GM23338 (cell line): ENCODE data around the gene FMR1NB.

ENCODE experiments used
- EZH2 ChIP-seq: fragments of 200-600 bp; sonication (generic); IDR thresholded peaks from one replicate; pipeline ENCODE4 v1.8.0; 2017; ENCODE audit warnings: antibody characterized with exemption, mild to moderate bottlenecking, low read depth; ENCODE audit not compliant: unreplicated experiment
- EZH2phosphoT487 ChIP-seq: fragments of 200-600 bp; sonication (generic); IDR thresholded peaks from one replicate; pipeline ENCODE4 v1.8.1; 2018; ENCODE audit warnings: antibody characterized with exemption; ENCODE audit not compliant: unreplicated experiment
- JUNB ChIP-seq: IDR thresholded peaks from one replicate; pipeline ENCODE4 v1.6.1; 2016; ENCODE audit warnings: antibody characterized with exemption; ENCODE audit not compliant: unreplicated experiment
- POLR2AphosphoS5 ChIP-seq: IDR thresholded peaks from 2 replicates; pipeline ENCODE4 v1.6.1; 2016; ENCODE audit warnings: antibody characterized with exemption, low read depth
- TF ChIP-seq, protein P1 (sequence below), 2 experiments: fragments of 200-600 bp in 1 of 2; sonication (generic) in 1 of 2; conservative IDR thresholded peaks; 2 replicates each; pipeline versions ENCODE4 v1.5.1 to v1.6.1; 2016 to 2017; ENCODE audit warnings: antibody characterized with exemption in 2 of 2, low read depth in 2 of 2, mild to moderate bottlenecking in 2 of 2, moderate library complexity in 1 of 2
- TF ChIP-seq, protein P2 (sequence below): IDR thresholded peaks from 2 replicates; pipeline ENCODE4 v1.6.1; 2016; ENCODE audit warnings: antibody characterized with exemption
- TF ChIP-seq, protein P3 (sequence below): fragments of 250-450 bp; sonication (Bioruptor Pico); IDR thresholded peaks from 2 replicates; pipeline ENCODE4 v1.5.0; 2020; ENCODE audit warnings: mild to moderate bottlenecking, moderate library complexity

DNA sequence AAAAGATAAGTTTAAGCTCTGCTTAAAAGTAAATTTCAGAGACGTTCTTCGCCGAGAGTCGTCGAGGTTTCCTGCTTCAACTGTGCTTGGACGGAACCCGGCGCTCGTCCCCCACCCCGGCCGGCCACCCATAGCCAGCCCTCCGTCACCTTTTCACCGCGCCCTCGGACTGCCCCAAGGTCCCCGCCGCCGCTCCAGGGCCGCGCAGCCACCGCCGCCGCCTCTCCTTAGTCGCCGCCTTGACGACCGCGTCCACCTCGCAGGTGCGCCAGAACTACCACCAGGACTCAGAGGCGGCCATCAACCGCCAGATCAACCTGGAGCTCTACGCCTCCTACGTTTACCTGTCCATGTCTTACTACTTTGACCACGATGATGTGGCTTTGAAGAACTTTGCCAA is 70.8 kb downstream of the FMR1NB start:
- TF ChIP-seq, protein P1, sequence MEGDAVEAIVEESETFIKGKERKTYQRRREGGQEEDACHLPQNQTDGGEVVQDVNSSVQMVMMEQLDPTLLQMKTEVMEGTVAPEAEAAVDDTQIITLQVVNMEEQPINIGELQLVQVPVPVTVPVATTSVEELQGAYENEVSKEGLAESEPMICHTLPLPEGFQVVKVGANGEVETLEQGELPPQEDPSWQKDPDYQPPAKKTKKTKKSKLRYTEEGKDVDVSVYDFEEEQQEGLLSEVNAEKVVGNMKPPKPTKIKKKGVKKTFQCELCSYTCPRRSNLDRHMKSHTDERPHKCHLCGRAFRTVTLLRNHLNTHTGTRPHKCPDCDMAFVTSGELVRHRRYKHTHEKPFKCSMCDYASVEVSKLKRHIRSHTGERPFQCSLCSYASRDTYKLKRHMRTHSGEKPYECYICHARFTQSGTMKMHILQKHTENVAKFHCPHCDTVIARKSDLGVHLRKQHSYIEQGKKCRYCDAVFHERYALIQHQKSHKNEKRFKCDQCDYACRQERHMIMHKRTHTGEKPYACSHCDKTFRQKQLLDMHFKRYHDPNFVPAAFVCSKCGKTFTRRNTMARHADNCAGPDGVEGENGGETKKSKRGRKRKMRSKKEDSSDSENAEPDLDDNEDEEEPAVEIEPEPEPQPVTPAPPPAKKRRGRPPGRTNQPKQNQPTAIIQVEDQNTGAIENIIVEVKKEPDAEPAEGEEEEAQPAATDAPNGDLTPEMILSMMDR (conservative IDR thresholded peaks at IDR 0.05; ENCODE audit: low read depth in 2 of 2): no peak
- no peak for TF ChIP-seq POLR2AphosphoS5
- no peak for TF ChIP-seq EZH2
- no peak for TF ChIP-seq JUNB
- TF ChIP-seq, protein P2, sequence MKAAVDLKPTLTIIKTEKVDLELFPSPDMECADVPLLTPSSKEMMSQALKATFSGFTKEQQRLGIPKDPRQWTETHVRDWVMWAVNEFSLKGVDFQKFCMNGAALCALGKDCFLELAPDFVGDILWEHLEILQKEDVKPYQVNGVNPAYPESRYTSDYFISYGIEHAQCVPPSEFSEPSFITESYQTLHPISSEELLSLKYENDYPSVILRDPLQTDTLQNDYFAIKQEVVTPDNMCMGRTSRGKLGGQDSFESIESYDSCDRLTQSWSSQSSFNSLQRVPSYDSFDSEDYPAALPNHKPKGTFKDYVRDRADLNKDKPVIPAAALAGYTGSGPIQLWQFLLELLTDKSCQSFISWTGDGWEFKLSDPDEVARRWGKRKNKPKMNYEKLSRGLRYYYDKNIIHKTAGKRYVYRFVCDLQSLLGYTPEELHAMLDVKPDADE: no peak
- TF ChIP-seq, protein P3, sequence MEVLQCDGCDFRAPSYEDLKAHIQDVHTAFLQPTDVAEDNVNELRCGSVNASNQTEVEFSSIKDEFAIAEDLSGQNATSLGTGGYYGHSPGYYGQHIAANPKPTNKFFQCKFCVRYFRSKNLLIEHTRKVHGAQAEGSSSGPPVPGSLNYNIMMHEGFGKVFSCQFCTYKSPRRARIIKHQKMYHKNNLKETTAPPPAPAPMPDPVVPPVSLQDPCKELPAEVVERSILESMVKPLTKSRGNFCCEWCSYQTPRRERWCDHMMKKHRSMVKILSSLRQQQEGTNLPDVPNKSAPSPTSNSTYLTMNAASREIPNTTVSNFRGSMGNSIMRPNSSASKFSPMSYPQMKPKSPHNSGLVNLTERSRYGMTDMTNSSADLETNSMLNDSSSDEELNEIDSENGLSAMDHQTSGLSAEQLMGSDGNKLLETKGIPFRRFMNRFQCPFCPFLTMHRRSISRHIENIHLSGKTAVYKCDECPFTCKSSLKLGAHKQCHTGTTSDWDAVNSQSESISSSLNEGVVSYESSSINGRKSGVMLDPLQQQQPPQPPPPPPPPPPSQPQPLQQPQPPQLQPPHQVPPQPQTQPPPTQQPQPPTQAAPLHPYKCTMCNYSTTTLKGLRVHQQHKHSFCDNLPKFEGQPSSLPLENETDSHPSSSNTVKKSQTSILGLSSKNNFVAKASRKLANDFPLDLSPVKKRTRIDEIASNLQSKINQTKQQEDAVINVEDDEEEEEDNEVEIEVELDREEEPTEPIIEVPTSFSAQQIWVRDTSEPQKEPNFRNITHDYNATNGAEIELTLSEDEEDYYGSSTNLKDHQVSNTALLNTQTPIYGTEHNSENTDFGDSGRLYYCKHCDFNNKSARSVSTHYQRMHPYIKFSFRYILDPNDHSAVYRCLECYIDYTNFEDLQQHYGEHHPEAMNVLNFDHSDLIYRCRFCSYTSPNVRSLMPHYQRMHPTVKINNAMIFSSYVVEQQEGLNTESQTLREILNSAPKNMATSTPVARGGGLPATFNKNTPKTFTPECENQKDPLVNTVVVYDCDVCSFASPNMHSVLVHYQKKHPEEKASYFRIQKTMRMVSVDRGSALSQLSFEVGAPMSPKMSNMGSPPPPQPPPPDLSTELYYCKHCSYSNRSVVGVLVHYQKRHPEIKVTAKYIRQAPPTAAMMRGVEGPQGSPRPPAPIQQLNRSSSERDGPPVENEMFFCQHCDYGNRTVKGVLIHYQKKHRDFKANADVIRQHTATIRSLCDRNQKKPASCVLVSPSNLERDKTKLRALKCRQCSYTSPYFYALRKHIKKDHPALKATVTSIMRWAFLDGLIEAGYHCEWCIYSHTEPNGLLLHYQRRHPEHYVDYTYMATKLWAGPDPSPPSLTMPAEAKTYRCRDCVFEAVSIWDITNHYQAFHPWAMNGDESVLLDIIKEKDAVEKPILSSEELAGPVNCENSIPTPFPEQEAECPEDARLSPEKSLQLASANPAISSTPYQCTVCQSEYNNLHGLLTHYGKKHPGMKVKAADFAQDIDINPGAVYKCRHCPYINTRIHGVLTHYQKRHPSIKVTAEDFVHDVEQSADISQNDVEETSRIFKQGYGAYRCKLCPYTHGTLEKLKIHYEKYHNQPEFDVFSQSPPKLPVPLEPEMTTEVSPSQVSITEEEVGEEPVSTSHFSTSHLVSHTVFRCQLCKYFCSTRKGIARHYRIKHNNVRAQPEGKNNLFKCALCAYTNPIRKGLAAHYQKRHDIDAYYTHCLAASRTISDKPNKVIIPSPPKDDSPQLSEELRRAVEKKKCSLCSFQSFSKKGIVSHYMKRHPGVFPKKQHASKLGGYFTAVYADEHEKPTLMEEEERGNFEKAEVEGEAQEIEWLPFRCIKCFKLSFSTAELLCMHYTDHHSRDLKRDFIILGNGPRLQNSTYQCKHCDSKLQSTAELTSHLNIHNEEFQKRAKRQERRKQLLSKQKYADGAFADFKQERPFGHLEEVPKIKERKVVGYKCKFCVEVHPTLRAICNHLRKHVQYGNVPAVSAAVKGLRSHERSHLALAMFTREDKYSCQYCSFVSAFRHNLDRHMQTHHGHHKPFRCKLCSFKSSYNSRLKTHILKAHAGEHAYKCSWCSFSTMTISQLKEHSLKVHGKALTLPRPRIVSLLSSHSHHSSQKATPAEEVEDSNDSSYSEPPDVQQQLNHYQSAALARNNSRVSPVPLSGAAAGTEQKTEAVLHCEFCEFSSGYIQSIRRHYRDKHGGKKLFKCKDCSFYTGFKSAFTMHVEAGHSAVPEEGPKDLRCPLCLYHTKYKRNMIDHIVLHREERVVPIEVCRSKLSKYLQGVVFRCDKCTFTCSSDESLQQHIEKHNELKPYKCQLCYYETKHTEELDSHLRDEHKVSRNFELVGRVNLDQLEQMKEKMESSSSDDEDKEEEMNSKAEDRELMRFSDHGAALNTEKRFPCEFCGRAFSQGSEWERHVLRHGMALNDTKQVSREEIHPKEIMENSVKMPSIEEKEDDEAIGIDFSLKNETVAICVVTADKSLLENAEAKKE (CRISPR knock-in tag): no peak
- no peak for TF ChIP-seq EZH2phosphoT487
